ENCODE data around the gene SMURF2. TPM values are rescaled to one million over a fixed set of nuclear protein-coding genes. Genes with fewer than 3 reads are reported as not detected.

The SMURF2 gene
- polyA plus RNA-seq, 1 of the 3 experiments (the other 2 are of a cell fraction): 36.6 TPM

- TF ChIP-seq USF2 (IDR thresholded peaks at IDR 0.05; ENCODE audit: borderline replicate concordance, low read depth, low read length): no peak
- TF ChIP-seq POLR2AphosphoS5 (IDR thresholded peaks at IDR 0.05; ENCODE audit: low read depth, low read length): peak; percentile 100
- no peak; the same call in 1 of the 2 replicates for TF ChIP-seq JUND (IDR thresholded peaks at IDR 0.05)
- TF ChIP-seq RXRA (IDR thresholded peaks at IDR 0.05; ENCODE audit: borderline replicate concordance, low read depth): no peak
- peak; percentile 41; the same call in 1 of the 2 replicates for TF ChIP-seq MXI1 (IDR thresholded peaks at IDR 0.05; ENCODE audit: low read depth, low read length)
- TF ChIP-seq, protein P1, sequence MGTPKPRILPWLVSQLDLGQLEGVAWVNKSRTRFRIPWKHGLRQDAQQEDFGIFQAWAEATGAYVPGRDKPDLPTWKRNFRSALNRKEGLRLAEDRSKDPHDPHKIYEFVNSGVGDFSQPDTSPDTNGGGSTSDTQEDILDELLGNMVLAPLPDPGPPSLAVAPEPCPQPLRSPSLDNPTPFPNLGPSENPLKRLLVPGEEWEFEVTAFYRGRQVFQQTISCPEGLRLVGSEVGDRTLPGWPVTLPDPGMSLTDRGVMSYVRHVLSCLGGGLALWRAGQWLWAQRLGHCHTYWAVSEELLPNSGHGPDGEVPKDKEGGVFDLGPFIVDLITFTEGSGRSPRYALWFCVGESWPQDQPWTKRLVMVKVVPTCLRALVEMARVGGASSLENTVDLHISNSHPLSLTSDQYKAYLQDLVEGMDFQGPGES (IDR thresholded peaks at IDR 0.05; ENCODE audit: low read depth, low read length): no peak
- TF ChIP-seq FOXJ3 (CRISPR knock-in tag; IDR thresholded peaks at IDR 0.05): no peak
- TF ChIP-seq ZBTB33 (IDR thresholded peaks at IDR 0.05; ENCODE audit: borderline replicate concordance, low read depth): no peak
- TF ChIP-seq, protein P2, sequence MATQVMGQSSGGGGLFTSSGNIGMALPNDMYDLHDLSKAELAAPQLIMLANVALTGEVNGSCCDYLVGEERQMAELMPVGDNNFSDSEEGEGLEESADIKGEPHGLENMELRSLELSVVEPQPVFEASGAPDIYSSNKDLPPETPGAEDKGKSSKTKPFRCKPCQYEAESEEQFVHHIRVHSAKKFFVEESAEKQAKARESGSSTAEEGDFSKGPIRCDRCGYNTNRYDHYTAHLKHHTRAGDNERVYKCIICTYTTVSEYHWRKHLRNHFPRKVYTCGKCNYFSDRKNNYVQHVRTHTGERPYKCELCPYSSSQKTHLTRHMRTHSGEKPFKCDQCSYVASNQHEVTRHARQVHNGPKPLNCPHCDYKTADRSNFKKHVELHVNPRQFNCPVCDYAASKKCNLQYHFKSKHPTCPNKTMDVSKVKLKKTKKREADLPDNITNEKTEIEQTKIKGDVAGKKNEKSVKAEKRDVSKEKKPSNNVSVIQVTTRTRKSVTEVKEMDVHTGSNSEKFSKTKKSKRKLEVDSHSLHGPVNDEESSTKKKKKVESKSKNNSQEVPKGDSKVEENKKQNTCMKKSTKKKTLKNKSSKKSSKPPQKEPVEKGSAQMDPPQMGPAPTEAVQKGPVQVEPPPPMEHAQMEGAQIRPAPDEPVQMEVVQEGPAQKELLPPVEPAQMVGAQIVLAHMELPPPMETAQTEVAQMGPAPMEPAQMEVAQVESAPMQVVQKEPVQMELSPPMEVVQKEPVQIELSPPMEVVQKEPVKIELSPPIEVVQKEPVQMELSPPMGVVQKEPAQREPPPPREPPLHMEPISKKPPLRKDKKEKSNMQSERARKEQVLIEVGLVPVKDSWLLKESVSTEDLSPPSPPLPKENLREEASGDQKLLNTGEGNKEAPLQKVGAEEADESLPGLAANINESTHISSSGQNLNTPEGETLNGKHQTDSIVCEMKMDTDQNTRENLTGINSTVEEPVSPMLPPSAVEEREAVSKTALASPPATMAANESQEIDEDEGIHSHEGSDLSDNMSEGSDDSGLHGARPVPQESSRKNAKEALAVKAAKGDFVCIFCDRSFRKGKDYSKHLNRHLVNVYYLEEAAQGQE (IDR thresholded peaks at IDR 0.05; ENCODE audit: low read depth, low read length): peak; percentile 86
- TF ChIP-seq, protein P3, sequence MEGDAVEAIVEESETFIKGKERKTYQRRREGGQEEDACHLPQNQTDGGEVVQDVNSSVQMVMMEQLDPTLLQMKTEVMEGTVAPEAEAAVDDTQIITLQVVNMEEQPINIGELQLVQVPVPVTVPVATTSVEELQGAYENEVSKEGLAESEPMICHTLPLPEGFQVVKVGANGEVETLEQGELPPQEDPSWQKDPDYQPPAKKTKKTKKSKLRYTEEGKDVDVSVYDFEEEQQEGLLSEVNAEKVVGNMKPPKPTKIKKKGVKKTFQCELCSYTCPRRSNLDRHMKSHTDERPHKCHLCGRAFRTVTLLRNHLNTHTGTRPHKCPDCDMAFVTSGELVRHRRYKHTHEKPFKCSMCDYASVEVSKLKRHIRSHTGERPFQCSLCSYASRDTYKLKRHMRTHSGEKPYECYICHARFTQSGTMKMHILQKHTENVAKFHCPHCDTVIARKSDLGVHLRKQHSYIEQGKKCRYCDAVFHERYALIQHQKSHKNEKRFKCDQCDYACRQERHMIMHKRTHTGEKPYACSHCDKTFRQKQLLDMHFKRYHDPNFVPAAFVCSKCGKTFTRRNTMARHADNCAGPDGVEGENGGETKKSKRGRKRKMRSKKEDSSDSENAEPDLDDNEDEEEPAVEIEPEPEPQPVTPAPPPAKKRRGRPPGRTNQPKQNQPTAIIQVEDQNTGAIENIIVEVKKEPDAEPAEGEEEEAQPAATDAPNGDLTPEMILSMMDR (IDR thresholded peaks at IDR 0.05): no peak
- TF ChIP-seq RFX5 (IDR thresholded peaks at IDR 0.05; ENCODE audit: low read length): no peak
- TF ChIP-seq SIN3A (IDR thresholded peaks at IDR 0.05; ENCODE audit: borderline replicate concordance, low read depth, low read length): peak; percentile 99
- TF ChIP-seq TAF1 (IDR thresholded peaks at IDR 0.05; ENCODE audit: borderline replicate concordance, low read depth, low read length): peak; percentile 100
- peak; percentile 67; the same call in 1 of the 2 replicates for TF ChIP-seq YY1 (IDR thresholded peaks at IDR 0.05; ENCODE audit: low read depth)
Observed at GRCh38 chr17:64506201-64506575, 155.9 kb downstream of the SMURF2 start, which contains the start of gene DDX5 (continued).
